Activated naive CD8-positive, alpha-beta T cell treated with anti-CD3 and anti-CD28 coated beads, Interleukin-2, amount 50 U/mL, for 24 hours (primary cell): Measurements from ENCODE around the gene HIC1.

ENCODE experiments used
- ATAC-seq: fragments of 150-1000 bp; cut with Tn5 transposase; one replicate; pipeline ENCODE4 v1.10.0; 2021
- DNase-seq: peaks from one replicate; pipeline ENCODE4 v3.0.0; 2021
- H3K27ac Mint-ChIP-seq: one replicate; pipeline ENCODE4 v1.8.0; 2021; ENCODE audit warnings: mild to moderate bottlenecking, mixed read lengths
- H3K27me3 Mint-ChIP-seq: one replicate; pipeline ENCODE4 v1.8.0; 2021; ENCODE audit warnings: mixed read lengths
- H3K36me3 Mint-ChIP-seq: one replicate; pipeline ENCODE4 v1.8.0; 2021; ENCODE audit warnings: low read depth, mixed read lengths
- H3K4me1 Mint-ChIP-seq: one replicate; pipeline ENCODE4 v1.8.0; 2021; ENCODE audit warnings: mixed read lengths
- H3K4me3 Mint-ChIP-seq: one replicate; pipeline ENCODE4 v1.8.0; 2021; ENCODE audit warnings: mild to moderate bottlenecking, moderate library complexity, mixed read lengths
- H3K9me3 Mint-ChIP-seq: one replicate; pipeline ENCODE4 v1.8.0; 2021; ENCODE audit warnings: mixed read lengths

Gene HIC1

GRCh38 chr17:2067608-2068024 is 12.7 kb downstream of the HIC1 start:
- Mint-ChIP-seq H3K27ac (no peak overlapping the region), H3K36me3 (peaks cover 39% of the 10 kb centered on the region), H3K4me3 (no peak overlapping the region), H3K27me3 (no peaks in the 10 kb centered on the region), H3K4me1 (peaks cover 41% of the 10 kb centered on the region), H3K9me3 (no peaks in the 10 kb centered on the region)
- ATAC-seq = no peak
- no peak for DNase-seq

GRCh38 chr17:2068031-2068518 is 13.2 kb downstream of the HIC1 start:
- Mint-ChIP-seq H3K9me3 (no peaks in the 10 kb centered on the region), H3K27ac (no peak overlapping the region), H3K27me3 (no peaks in the 10 kb centered on the region), H3K4me3 (no peak overlapping the region), H3K4me1 (peaks cover 41% of the 10 kb centered on the region), H3K36me3 (peaks cover 39% of the 10 kb centered on the region)
- ATAC-seq (no peak), DNase-seq (no peak)

GRCh38 chr17:2068519-2069051 is 13.7 kb downstream of the HIC1 start:
- ATAC-seq = peak; percentile 24
- Mint-ChIP-seq H3K9me3 (no peaks in the 10 kb centered on the region), H3K27ac (no peak overlapping the region), H3K36me3 (peaks cover 36% of the 10 kb centered on the region), H3K27me3 (no peaks in the 10 kb centered on the region), H3K4me1 (peaks cover 41% of the 10 kb centered on the region), H3K4me3 (peak overlapping the region; percentile 38)
- DNase-seq = no peak

- DNase-seq = peak; percentile 71
- H3K4me1 Mint-ChIP-seq = peaks cover 38% of the 10 kb centered on the region
- H3K36me3 Mint-ChIP-seq = peaks cover 27% of the 10 kb centered on the region
- H3K27me3 Mint-ChIP-seq = no peaks in the 10 kb centered on the region
- ATAC-seq = peak; percentile 97
- no peaks in the 10 kb centered on the region for H3K9me3 Mint-ChIP-seq
- peak overlapping the region; percentile 37 for H3K4me3 Mint-ChIP-seq
- H3K27ac Mint-ChIP-seq = peak overlapping the region; percentile 61
These were observed 15.5 kb downstream of the HIC1 start for GRCh38 chr17:2070241-2071023.

- no peaks in the 10 kb centered on the region for H3K9me3 Mint-ChIP-seq
- H3K36me3 Mint-ChIP-seq = peaks cover 28% of the 10 kb centered on the region
- H3K4me1 Mint-ChIP-seq = peaks cover 40% of the 10 kb centered on the region
- DNase-seq (no peak), ATAC-seq (no peak)
- H3K4me3 Mint-ChIP-seq = no peak overlapping the region
- peak overlapping the region; percentile 37 for H3K27ac Mint-ChIP-seq
- H3K27me3 Mint-ChIP-seq = no peaks in the 10 kb centered on the region
These were observed 16.1 kb downstream of the HIC1 start for GRCh38 chr17:2071024-2071385.

GRCh38 chr17:2071455-2072281 is 16.8 kb downstream of the HIC1 start:
- Mint-ChIP-seq H3K27me3 (no peaks in the 10 kb centered on the region), H3K27ac (no peak overlapping the region), H3K4me3 (no peak overlapping the region), H3K4me1 (peaks cover 40% of the 10 kb centered on the region), H3K36me3 (peaks cover 27% of the 10 kb centered on the region), H3K9me3 (no peaks in the 10 kb centered on the region)
- DNase-seq (no peak), ATAC-seq (no peak)

- H3K9me3 Mint-ChIP-seq = no peaks in the 10 kb centered on the region
- ATAC-seq = no peak
These were observed 20.0 kb downstream of the HIC1 start for GRCh38 chr17:2074919-2075318.

GRCh38 chr17:2075336-2076086 is 20.6 kb downstream of the HIC1 start:
- H3K9me3 Mint-ChIP-seq = no peaks in the 10 kb centered on the region
- H3K4me1 Mint-ChIP-seq = peaks cover 15% of the 10 kb centered on the region
- no peak overlapping the region for H3K4me3 Mint-ChIP-seq
- no peak for DNase-seq
- H3K36me3 Mint-ChIP-seq = peaks cover 29% of the 10 kb centered on the region
- no peak for ATAC-seq
- no peaks in the 10 kb centered on the region for H3K27me3 Mint-ChIP-seq
- no peak overlapping the region for H3K27ac Mint-ChIP-seq

More at GRCh38 chr17:2074919-2075318, 20.0 kb downstream of the HIC1 start:
- H3K27me3 Mint-ChIP-seq = no peaks in the 10 kb centered on the region
- H3K27ac Mint-ChIP-seq = no peak overlapping the region
- DNase-seq = no peak
- peaks cover 21% of the 10 kb centered on the region for H3K4me1 Mint-ChIP-seq
- H3K4me3 Mint-ChIP-seq = no peak overlapping the region
- H3K36me3 Mint-ChIP-seq = peaks cover 30% of the 10 kb centered on the region

GRCh38 chr17:2076087-2076984 is 21.4 kb downstream of the HIC1 start:
- Mint-ChIP-seq H3K36me3 (peaks cover 33% of the 10 kb centered on the region), H3K27me3 (no peaks in the 10 kb centered on the region), H3K9me3 (no peaks in the 10 kb centered on the region), H3K27ac (no peak overlapping the region), H3K4me3 (no peak overlapping the region), H3K4me1 (peaks cover 7% of the 10 kb centered on the region)
- no peak for DNase-seq
- ATAC-seq = no peak

GRCh38 chr17:2077040-2077439 is 22.1 kb downstream of the HIC1 start:
- H3K9me3 Mint-ChIP-seq = no peaks in the 10 kb centered on the region
- no peaks in the 10 kb centered on the region for H3K27me3 Mint-ChIP-seq
- H3K27ac Mint-ChIP-seq = no peak overlapping the region
- peaks cover 34% of the 10 kb centered on the region for H3K36me3 Mint-ChIP-seq
- no peak overlapping the region for H3K4me3 Mint-ChIP-seq
- ATAC-seq (no peak), DNase-seq (no peak)
- peaks cover 9% of the 10 kb centered on the region for H3K4me1 Mint-ChIP-seq

GRCh38 chr17:2081564-2081963 is 26.7 kb downstream of the HIC1 start:
- peaks cover 22% of the 10 kb centered on the region for H3K4me1 Mint-ChIP-seq
- H3K36me3 Mint-ChIP-seq = peaks cover 40% of the 10 kb centered on the region
- no peak for DNase-seq
- ATAC-seq = no peak
- H3K27ac Mint-ChIP-seq = no peak overlapping the region
- no peaks in the 10 kb centered on the region for H3K9me3 Mint-ChIP-seq
- no peak overlapping the region for H3K4me3 Mint-ChIP-seq
- no peaks in the 10 kb centered on the region for H3K27me3 Mint-ChIP-seq

- Mint-ChIP-seq H3K4me1 (peaks cover 28% of the 10 kb centered on the region), H3K4me3 (no peak overlapping the region), H3K27me3 (no peaks in the 10 kb centered on the region), H3K36me3 (peaks cover 35% of the 10 kb centered on the region), H3K9me3 (no peaks in the 10 kb centered on the region), H3K27ac (no peak overlapping the region)
- no peak for DNase-seq
- no peak for ATAC-seq
These were observed 27.3 kb downstream of the HIC1 start for GRCh38 chr17:2082003-2082781.

- H3K27me3 Mint-ChIP-seq = no peaks in the 10 kb centered on the region
- no peaks in the 10 kb centered on the region for H3K9me3 Mint-ChIP-seq
- H3K27ac Mint-ChIP-seq = no peak overlapping the region
- H3K36me3 Mint-ChIP-seq = peaks cover 32% of the 10 kb centered on the region
- peaks cover 41% of the 10 kb centered on the region for H3K4me1 Mint-ChIP-seq
- H3K4me3 Mint-ChIP-seq = no peak overlapping the region
- ATAC-seq (no peak), DNase-seq (no peak)
These were observed 28.7 kb downstream of the HIC1 start for GRCh38 chr17:2083613-2084035.
